GM12873 (cell line): ENCODE data around the gene BICD1.

Source experiments
- TF ChIP-seq, protein P1 (sequence below): IDR thresholded peaks from 2 replicates; pipeline ENCODE4 v1.5.1; 2012; ENCODE audit warnings: low read depth, mild to moderate bottlenecking, moderate library complexity, low read length, control low read depth; ENCODE audit not compliant: insufficient read depth; ENCODE audit errors: missing control alignments

The BICD1 gene

GRCh38 chr12:32171211-32171610 is 64.6 kb downstream of the BICD1 start:
- TF ChIP-seq, protein P1, sequence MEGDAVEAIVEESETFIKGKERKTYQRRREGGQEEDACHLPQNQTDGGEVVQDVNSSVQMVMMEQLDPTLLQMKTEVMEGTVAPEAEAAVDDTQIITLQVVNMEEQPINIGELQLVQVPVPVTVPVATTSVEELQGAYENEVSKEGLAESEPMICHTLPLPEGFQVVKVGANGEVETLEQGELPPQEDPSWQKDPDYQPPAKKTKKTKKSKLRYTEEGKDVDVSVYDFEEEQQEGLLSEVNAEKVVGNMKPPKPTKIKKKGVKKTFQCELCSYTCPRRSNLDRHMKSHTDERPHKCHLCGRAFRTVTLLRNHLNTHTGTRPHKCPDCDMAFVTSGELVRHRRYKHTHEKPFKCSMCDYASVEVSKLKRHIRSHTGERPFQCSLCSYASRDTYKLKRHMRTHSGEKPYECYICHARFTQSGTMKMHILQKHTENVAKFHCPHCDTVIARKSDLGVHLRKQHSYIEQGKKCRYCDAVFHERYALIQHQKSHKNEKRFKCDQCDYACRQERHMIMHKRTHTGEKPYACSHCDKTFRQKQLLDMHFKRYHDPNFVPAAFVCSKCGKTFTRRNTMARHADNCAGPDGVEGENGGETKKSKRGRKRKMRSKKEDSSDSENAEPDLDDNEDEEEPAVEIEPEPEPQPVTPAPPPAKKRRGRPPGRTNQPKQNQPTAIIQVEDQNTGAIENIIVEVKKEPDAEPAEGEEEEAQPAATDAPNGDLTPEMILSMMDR = no peak

DNA sequence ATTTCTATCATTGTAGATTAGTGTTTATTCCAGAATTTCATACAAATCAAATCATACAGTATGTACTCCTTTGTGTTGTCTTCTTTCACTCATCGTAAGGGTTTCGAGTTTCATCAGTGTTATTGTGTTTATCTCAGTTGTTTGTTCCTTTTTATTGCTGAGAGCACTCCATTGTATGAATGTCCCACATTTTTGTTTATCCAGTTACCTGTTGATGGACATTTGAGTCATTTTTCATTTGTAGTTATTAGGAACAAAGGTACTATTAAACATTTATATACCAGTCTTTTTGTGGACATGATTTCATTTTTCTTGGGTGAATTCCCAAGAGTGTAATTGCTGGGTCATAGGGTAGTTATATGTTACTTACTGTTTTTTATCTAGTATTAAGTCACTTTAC is 70.0 kb downstream of the BICD1 start:
- TF ChIP-seq, protein P1 = no peak

DNA sequence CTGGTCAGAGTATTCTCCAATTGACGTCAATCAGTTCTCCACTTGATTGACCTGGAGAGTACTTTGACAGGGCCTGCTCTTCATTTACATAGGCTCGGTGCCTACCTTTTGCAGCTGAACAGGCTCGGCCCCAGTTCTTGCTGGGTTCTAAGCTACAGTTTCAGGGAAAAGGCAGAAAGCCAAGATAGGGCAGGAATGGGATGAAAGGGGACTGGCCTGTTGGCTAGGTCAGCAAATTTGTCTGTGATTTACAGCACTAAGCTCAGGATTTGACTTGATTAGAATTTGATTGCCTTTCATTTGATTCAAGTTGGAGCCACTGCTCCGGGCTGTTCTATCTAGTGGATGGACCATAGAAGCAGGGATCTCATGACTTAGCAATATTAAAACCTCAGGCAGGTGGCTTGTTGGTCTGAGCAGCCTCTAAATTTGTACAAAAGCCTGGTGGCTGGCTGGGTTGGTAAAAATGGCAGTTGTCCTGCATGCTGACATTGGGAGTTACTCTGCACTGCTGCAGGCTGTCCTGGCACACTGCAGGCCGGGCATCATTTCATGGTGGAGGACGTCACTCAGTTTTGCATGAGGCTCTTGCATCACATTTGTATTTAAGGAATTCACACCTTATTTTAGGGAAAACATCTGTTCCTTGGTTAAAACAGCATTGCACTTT is 71.8 kb downstream of the BICD1 start:
- TF ChIP-seq, protein P1 = no peak

GRCh38 chr12:32179011-32179395 is 72.4 kb downstream of the BICD1 start:
- TF ChIP-seq, protein P1 = no peak

DNA sequence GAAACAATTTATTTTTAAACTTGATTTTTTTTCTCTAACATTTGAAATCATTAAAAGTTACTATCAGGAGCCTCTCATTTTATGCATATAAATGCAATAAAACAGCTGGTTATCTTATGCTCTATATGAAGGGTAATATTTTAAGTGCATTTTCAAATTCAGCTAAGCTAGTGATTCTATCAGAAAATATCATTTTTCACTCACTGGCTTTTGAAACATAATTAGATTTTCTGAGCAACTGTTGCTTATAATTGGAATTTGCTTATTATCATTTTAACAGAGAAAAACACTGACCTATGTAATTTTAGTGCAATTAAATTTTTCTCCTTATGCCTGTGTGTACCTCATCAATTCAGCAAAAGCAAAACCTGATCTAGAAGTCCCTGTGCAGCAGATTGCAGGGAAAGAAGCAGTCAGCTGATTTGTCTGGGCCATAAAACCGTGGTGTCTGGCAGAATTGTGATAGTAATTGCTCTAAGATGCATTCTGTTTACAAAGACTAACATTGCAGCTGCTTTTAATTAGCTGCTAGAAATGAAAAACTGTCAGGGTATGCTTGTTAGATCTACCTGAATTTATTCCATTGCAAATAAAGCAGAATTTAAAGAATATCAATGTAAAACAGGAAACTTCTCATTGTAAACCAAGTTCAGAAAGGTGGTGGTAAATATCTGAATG is 75.0 kb downstream of the BICD1 start:
- TF ChIP-seq, protein P1 = no peak

DNA sequence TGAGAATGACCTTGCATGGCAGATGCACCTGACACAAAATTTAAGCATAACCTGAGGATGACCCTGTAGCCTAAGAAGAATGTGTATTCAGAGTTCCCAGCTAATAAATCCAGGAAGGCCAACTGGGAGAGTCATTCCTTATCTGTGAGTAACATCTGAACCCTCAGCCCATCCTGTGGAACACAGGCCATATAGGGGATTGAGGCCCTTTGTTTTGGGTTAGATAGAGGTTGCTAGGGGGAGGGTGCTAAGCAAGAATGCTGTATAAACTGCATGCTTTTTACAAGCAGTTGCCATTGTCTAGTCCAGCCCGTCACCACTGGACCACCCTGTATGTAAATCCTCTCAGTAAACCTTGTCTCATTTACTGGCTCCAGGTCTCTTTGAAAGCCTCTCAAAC is 77.0 kb downstream of the BICD1 start:
- TF ChIP-seq, protein P1 = no peak

GRCh38 chr12:32191445-32191844 is 84.8 kb downstream of the BICD1 start:
- TF ChIP-seq, protein P1 = no peak
